IMR-90 (cell line): Measurements from ENCODE around the gene SLAMF7. TPM values are rescaled to one million over a fixed set of nuclear protein-coding genes. Genes with fewer than 3 reads are reported as not detected.
A peak's percentile ranks its signal among the peaks of the same experiment; 100 is the strongest.

ENCODE experiments used
- ATAC-seq: fragments of 200-7000 bp; cut with Tn5 transposase; 2 replicates; pipeline ENCODE4 v1.9.1; 2020; ENCODE audit warnings: low read depth, mild to moderate bottlenecking, moderate library complexity
- BruUV-seq: library from RNA; stranded (reverse); fragments of 400-500 nt; replicated peaks from 2 replicates; lab custom pipeline; 2021; lab: Mats Ljungman, UMichigan
- CTCF ChIA-PET: fragments of 300-600 bp; formaldehyde crosslinking; extraction: SDS; loops from one replicate; lab custom pipeline; 2021; ENCODE audit warnings: antibody characterized with exemption; lab: Yijun Ruan, JAX
- POLR2A ChIA-PET: fragments of 300-600 bp; sonication (Branson Sonifier 250); formaldehyde crosslinking; loops from one replicate; lab custom pipeline; 2022; ENCODE audit warnings: antibody characterized with exemption; ENCODE audit not compliant: unreplicated experiment; lab: Charles Lee
- DNase-seq: peaks from one replicate; pipeline ENCODE4 v3.0.0; 2013
- H2AFZ ChIP-seq: replicated peaks from 2 replicates; pipeline ENCODE3; 2013; ENCODE audit warnings: low read length, mild to moderate bottlenecking; ENCODE audit not compliant: poor library complexity
- H2AK5ac ChIP-seq: 2 replicates; pipeline ENCODE4 v1.6.1; 2013; ENCODE audit warnings: low read depth, low read length, inconsistent platforms
- H2AK9ac ChIP-seq: replicated peaks from 2 replicates; pipeline ENCODE3; 2013; ENCODE audit warnings: mild to moderate bottlenecking, low read depth, low read length, moderate library complexity; ENCODE audit not compliant: poor library complexity
- H2BK120ac ChIP-seq: 2 replicates; pipeline ENCODE4 v1.6.1; 2013; ENCODE audit warnings: low read depth, low read length, inconsistent platforms
- H2BK15ac ChIP-seq: 3 replicates; pipeline ENCODE4 v1.6.1; 2013; ENCODE audit warnings: low read depth, low read length, inconsistent platforms
- H2BK20ac ChIP-seq: 2 replicates; pipeline ENCODE4 v1.6.1; 2013; ENCODE audit warnings: low read depth, mild to moderate bottlenecking, inconsistent platforms, low read length, moderate library complexity
- H2BK5ac ChIP-seq: 2 replicates; pipeline ENCODE4 v1.6.1; 2013; ENCODE audit warnings: mild to moderate bottlenecking, low read depth, low read length, inconsistent platforms; ENCODE audit not compliant: poor library complexity, severe bottlenecking
- H3K14ac ChIP-seq: replicated peaks from 2 replicates; pipeline ENCODE4 v1.6.1; 2013; ENCODE audit warnings: low read depth, low read length, inconsistent platforms
- H3K18ac ChIP-seq: 2 replicates; pipeline ENCODE4 v1.6.1; 2013; ENCODE audit warnings: low read depth, low read length, control low read depth
- H3K23ac ChIP-seq: 2 replicates; pipeline ENCODE4 v1.6.1; 2013; ENCODE audit warnings: low read depth, low read length, inconsistent platforms
- H3K27ac ChIP-seq: 2 replicates; pipeline ENCODE4 v1.5.1; 2013; ENCODE audit warnings: mild to moderate bottlenecking, control low read depth, low read length; ENCODE audit not compliant: insufficient read depth
- H3K27me3 ChIP-seq: 2 replicates; pipeline ENCODE4 v1.6.1; 2013; ENCODE audit warnings: low read length; ENCODE audit not compliant: control insufficient read depth, insufficient read depth
- H3K36me3 ChIP-seq: 2 replicates; pipeline ENCODE4 v1.6.1; 2013; ENCODE audit warnings: low read length, mixed read lengths; ENCODE audit not compliant: control insufficient read depth, insufficient read depth
- H3K4ac ChIP-seq: 2 replicates; pipeline ENCODE4 v1.6.1; 2013; ENCODE audit warnings: low read depth, low read length, inconsistent platforms
- H3K4me1 ChIP-seq: 2 replicates; pipeline ENCODE4 v1.6.1; 2013; ENCODE audit warnings: low read length, mixed read lengths; ENCODE audit not compliant: control insufficient read depth, insufficient read depth
- H3K4me2 ChIP-seq: 2 replicates; pipeline ENCODE4 v1.6.1; 2013; ENCODE audit warnings: low read depth, mild to moderate bottlenecking, control low read depth, low read length, moderate library complexity
- H3K4me3 ChIP-seq: 2 replicates; pipeline ENCODE4 v1.5.1; 2013; ENCODE audit warnings: low read depth, mild to moderate bottlenecking, control low read depth, low read length, moderate library complexity; ENCODE audit not compliant: insufficient read depth
- H3K56ac ChIP-seq: 2 replicates; pipeline ENCODE4 v1.6.1; 2013; ENCODE audit warnings: low read length, inconsistent platforms; ENCODE audit not compliant: insufficient read depth; ENCODE audit errors: extremely low read depth
- H3K79me1 ChIP-seq, 2 experiments: 2 replicates each; pipeline ENCODE4 v1.6.1; 2013; ENCODE audit warnings: low read length in 2 of 2, inconsistent platforms in 1 of 2, low read depth in 1 of 2
- H3K9ac ChIP-seq: 2 replicates; pipeline ENCODE4 v1.6.1; 2013; ENCODE audit warnings: low read depth, low read length, control low read depth
- H3K9me1 ChIP-seq: 2 replicates; pipeline ENCODE4 v1.6.1; 2013; ENCODE audit warnings: low read length, inconsistent platforms; ENCODE audit not compliant: insufficient read depth
- H3K9me3 ChIP-seq: 2 replicates; pipeline ENCODE4 v1.6.1; 2013; ENCODE audit warnings: low read length; ENCODE audit not compliant: control insufficient read depth, insufficient read depth
- H4K20me1 ChIP-seq: 2 replicates; pipeline ENCODE4 v1.6.1; 2013; ENCODE audit warnings: low read length, inconsistent platforms; ENCODE audit not compliant: insufficient read depth
- H4K5ac ChIP-seq: 2 replicates; pipeline ENCODE4 v1.6.1; 2013; ENCODE audit warnings: mild to moderate bottlenecking, low read depth, low read length, control low read depth
- H4K8ac ChIP-seq, 2 experiments: 2 replicates each; pipeline ENCODE4 v1.6.1; 2013; ENCODE audit warnings: low read depth in 2 of 2, low read length in 2 of 2, control low read depth in 1 of 2, inconsistent platforms in 1 of 2
- H4K91ac ChIP-seq: 2 replicates; pipeline ENCODE4 v1.6.1; 2013; ENCODE audit warnings: low read depth, low read length, inconsistent platforms; ENCODE audit not compliant: insufficient read depth
- BHLHE40 ChIP-seq: fragments of 150-350 bp; IDR thresholded peaks from 2 replicates; pipeline ENCODE4 v1.6.1; 2016; ENCODE audit warnings: mild to moderate bottlenecking, low read depth, low read length
- CTCF ChIP-seq: conservative IDR thresholded peaks from 2 replicates; pipeline ENCODE4 v1.5.1; 2012; ENCODE audit warnings: mild to moderate bottlenecking, low read depth, low read length, improper control_type of control experiment
- USF2 ChIP-seq: fragments of 150-350 bp; IDR thresholded peaks from 2 replicates; pipeline ENCODE4 v1.6.1; 2017; ENCODE audit warnings: mild to moderate bottlenecking, antibody characterized with exemption, low read length, low read depth
- WGBS, 2 experiments: methylation state at CpG; one replicate each; pipeline versions ENCODE4 v1.1.5 to v1.1.7; 2013; ENCODE audit warnings: missing lambda C conversion rate in 2 of 2; ENCODE audit not compliant: insufficient read length in 1 of 2; ENCODE audit errors: extremely low coverage in 2 of 2; 5-methylcytosine and 5-hydroxymethylcytosine counted together
- dilution Hi-C: fragments of 300-500 bp; cut with HindIII; formaldehyde crosslinking; loops from one replicate; pipeline ENCODE4 v1.14.3; 2018; ENCODE audit warnings: low sequenced_read_pairs; ENCODE audit not compliant: unreplicated experiment
- in situ Hi-C: fragments of 300-500 bp; cut with MboI; formaldehyde crosslinking; loops from 3 replicates; pipeline ENCODE4 v1.14.3; 2019; ENCODE audit warnings: low sequenced_read_pairs, inconsistent platforms, mixed read lengths
- intact Hi-C: fragments of 100-400 bp; cut with micrococcal nuclease; formaldehyde crosslinking; loops from 2 replicates; pipeline ENCODE4 v1.10.0; 2022
- polyA plus RNA-seq, 3 experiments: library from polyadenylated mRNA; depleted of rRNA; stranded (reverse); fragments of >200 nt; gene quantifications; 2 replicates each; pipeline ENCODE4 v1.2.3, GENCODE V29; 2012; ENCODE audit warnings: low replicate concordance in 1 of 3
- total RNA-seq: library from RNA; depleted of rRNA; stranded (reverse); fragments of >200 nt; gene quantifications from 2 replicates; pipeline ENCODE4 v1.2.3, GENCODE V29; 2012

The SLAMF7 gene
- total and polyA plus RNA-seq, 2 of the 4 experiments (the other 2 are of a cell fraction): not detected

- Histone ChIP-seq H3K4me2 (no peak overlapping the region), H3K4ac (no peak overlapping the region), H3K4me3 (no peak overlapping the region), H3K9me3 (no peaks in the 10 kb centered on the region), H2AK9ac (no peak overlapping the region), H3K9me1 (no peaks in the 10 kb centered on the region), H2AK5ac (no peak overlapping the region), H2BK5ac (no peak overlapping the region), H3K9ac (no peak overlapping the region), H4K5ac (no peak overlapping the region), H3K18ac (no peak overlapping the region), H4K20me1 (no peaks in the 10 kb centered on the region), H4K8ac (no peak overlapping the region), H3K14ac (no peak overlapping the region), H2BK15ac (no peak overlapping the region), H3K27me3 (no peaks in the 10 kb centered on the region), H3K27ac (no peak overlapping the region), H3K4me1 (no peaks in the 10 kb centered on the region), H4K91ac (no peak overlapping the region), H2BK120ac (no peak overlapping the region), H3K79me1 (no peaks in the 10 kb centered on the region), H2AFZ (no peak overlapping the region), H3K23ac (no peak overlapping the region), H2BK20ac (no peak overlapping the region), H3K56ac (no peak overlapping the region), H3K36me3 (no peaks in the 10 kb centered on the region)
- DNase-seq (no peak), ATAC-seq (no peak; the same call in 1 of the 2 replicates)
- 76% methylated on average over 5 of the region's 18 CpGs; no CpG with 5 or more reads in 1 of the 2 experiments for WGBS, 2 experiments
- intact Hi-C loops (no loop called here), dilution Hi-C loops (no loop called here), in situ Hi-C loops (no loop called here)
- no TSS peak for BruUV-seq
- ChIA-PET CTCF (interaction anchor here (0.8 kb wide), 1 partner anchor 11 kb away, joined by 3 read pairs; no protein-coding TSS in a partner anchor), POLR2A (no interaction called here)
- TF ChIP-seq USF2: no peak
- no peak for TF ChIP-seq BHLHE40
- TF ChIP-seq CTCF: 0 out of 2 replicates have a peak, but pooled peaks have one; percentile 8
Measured at GRCh38 chr1:160779626-160780397, 40.8 kb downstream of the SLAMF7 start.
